GM18951 (cell line): ENCODE measurements around the gene RAD51B.
A peak's percentile ranks its signal among the peaks of the same experiment; 100 is the strongest.

Experiments
- POLR2A ChIP-seq: IDR thresholded peaks from 4 replicates; pipeline ENCODE4 v1.6.1; 2011; ENCODE audit warnings: mild to moderate bottlenecking; ENCODE audit not compliant: insufficient read length, insufficient read depth; ENCODE audit errors: extremely low read depth
- in situ Hi-C: fragments of 300-500 bp; cut with MboI; formaldehyde crosslinking; loops from one replicate; pipeline ENCODE4 v1.12.0; 2022; ENCODE audit warnings: low sequenced_read_pairs, mixed read lengths, inconsistent platforms; ENCODE audit not compliant: unreplicated experiment

Gene RAD51B

DNA sequence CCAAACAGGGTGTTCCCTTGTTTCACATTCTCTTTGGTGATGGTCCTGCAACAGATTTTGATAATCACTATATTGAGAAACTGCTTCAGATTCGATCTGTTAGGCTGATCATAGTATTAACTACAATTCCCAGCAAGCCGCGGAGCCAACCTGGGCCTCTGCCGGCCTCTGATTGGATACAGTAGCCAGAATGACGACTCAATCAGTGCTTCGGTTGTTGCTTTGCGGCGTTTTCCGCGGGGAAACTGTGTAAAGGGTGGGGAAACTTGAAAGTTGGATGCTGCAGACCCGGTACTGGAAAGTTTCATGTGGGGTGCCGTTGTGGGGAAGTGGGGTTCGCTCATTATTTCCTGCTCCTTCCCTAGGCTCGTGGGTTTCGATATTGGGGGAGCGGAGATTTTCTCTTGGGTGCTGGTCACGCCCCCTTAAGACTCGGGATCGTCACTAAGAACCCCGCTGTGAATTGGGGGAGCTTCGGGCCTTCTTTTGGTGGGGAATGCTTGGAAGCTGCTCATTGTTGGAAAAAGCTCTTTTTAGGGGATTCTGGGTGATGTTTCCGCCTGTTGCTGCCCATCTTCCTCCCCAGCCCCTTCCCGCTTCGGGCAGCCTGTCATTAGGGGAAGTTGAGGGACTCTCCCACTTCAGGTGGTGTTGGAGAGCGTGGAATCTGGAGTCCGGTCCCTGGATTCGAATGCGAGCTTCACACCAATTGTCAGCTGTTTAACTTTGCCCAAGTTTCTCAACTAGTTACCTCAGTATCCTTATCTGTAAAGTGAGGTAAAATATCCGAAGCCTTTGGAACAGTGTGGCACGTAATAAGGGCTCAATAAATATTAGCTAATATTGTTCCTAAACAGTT lies at the start of gene RAD51B:
Gene RAD51B, plus strand, starts transcription at position 217 of the 859 bp plus-strand sequence.
- in situ Hi-C loops: no loop called here
- peak; percentile 56 for TF ChIP-seq POLR2A

DNA sequence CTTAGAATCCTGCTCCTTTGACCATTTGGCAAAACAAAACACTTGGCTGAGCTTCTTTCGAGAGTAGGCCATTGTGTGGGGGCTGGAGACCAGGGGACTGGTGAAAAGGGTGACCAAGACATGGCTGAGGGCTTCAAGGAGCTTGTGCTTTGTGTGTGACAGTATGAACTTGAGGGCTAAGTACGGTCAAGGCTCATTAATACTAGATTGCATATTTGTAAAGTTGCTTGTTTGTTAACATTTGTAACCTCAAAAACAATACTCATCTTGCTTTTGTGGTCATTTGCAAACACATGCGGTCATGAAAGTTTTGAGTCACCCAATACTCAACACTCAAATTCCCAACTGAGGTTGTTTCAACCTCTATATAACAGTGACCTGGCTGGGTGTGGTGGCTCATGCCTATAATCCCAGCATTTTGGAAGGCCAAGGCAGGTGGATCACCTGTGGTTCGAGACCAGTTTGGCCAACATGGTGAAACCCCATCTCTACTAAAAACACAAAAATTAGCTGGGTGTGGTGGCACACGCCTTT lies 45.7 kb upstream of the RAD51B start:
- in situ Hi-C loops: no loop called here

DNA sequence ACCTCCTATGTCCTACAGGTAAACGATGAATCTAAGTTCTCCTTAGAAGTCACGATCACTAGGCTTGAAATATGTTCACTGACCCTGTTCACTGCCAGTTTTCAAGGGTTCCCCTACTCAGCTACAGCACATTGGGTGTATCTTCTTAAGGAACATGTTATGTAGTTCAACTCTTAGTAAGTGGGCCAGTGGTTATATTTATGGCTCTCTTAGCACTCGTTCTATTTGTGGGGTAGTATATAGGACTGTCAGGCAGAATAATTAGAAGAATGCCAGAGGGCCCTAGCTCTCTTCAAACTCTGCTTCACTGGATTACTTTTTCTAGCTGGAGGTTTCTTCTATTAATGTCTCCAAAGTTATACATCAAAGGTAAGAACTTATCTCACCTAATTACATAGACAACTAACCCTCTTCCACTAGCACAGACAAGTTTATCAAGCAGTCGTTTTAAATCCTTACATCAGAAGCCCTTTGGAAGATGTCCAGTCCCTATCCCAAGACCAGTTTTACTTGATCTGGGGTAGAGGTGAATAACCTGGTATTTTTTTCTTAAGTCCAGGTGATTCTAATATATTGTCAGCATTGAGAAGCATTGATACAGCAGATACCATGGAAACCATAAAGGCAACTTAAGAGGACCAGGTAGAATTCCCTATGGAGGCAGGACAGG lies 42.8 kb upstream of the RAD51B start:
- in situ Hi-C loops: no loop called here
- no peak for TF ChIP-seq POLR2A

More for the DNA sequence above, 45.7 kb upstream of the RAD51B start:
- TF ChIP-seq POLR2A: no peak

DNA sequence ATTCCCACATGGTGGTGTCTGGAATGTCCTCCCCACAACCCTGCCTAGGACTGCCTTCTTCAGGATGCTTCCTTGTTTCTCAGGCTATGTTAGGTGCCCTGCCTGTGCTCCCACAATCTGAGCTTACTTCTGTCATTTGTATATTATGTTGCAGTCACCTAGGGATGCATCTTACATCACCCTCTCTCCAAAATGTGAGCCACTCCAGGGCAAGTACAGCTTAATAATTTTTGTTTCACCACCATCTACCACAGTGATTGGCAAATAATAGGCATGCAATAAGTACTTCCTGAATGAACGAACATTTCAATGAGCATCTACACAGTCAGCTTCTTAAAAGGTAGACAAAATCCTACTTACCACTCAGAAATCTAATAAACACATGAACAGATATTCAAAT lies 40.8 kb upstream of the RAD51B start:
- no peak for TF ChIP-seq POLR2A
- in situ Hi-C loops: no loop called here

DNA sequence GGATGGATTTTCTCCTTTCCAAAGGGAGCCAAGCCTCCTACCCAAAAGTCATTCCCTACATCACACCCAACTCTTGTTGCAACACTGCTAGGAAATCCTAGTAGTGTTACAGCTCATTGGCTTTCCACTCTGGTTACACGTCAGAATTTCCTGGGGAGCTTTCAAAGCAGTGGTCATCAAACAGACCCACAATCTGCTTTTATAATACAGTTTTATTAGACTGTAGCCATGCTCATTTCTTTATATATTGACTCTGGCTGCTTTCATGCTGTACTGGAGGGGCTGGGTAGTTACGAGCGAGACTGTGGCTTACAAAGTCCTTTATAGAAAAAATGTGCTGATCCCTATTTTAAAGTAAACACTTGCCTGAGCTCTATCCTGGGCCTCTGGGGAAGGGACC lies 37.5 kb upstream of the RAD51B start:
- in situ Hi-C loops: no loop called here
- no peak for TF ChIP-seq POLR2A

DNA sequence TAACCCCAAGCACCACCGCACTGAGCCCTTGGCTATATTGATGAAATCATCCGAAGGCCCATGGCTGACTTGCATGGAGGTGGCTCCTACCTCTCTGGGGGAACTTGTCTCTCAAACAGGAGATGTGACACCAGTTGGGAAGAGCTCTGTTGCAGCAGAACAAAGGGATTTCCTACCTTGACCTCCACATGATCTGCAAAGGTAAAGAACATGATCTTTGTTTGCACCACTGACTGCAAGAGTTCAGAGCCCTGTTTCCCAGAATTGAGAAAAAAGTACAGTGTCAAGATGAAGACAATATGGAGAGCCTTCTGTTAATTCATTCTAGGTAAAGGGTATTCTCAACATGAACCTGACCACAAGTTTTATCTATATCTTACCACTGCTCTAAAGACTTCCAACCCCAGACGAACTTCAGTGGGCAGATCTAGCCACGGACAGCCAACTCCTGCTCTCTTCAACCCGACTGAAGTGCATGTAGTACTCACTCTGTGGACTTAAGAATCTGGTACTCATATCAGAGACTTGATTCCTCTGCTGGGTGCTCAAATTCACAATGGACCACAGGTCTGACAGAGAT lies 35.2 kb upstream of the RAD51B start:
- TF ChIP-seq POLR2A: no peak

DNA sequence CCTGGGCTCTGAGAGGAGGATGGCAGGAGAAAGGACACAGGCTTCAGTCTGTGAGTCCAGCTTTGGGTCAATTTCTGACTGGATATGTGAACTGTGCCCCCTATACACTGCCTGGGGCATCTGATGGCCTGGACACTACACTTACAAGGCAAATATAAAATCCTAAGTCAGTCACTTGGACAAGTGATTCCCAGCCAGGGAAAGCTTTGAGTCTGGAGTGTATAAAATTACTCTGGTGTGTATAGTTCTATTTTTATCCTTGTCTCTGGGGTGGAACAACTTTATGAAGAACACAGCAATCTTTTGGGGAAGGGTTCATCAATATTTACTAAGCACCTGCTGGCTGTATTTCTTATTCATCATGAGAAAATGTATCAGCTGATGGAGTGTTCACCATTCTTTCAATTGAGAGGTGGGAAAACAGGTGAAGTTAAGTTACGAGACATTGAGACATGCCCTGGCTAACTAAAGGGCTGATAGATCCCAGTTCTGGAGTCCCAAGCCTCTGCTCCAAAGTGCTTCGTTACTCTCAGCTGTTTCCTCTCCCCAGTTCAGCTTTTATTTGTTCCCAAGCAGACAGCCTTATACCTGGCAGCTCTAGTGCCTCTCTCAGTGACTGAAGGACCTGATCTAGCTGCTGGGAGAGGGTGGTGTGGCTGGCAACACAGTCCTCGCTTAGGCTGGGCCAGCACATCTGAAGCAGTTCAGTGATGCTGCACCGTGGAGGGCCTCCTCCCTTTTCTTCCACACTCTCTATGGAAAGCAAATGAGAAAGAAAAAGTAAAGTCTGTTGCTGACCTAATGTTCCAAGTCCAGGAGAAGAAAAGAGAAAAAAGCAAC lies 34.1 kb upstream of the RAD51B start:
- in situ Hi-C loops: no loop called here
- no peak for TF ChIP-seq POLR2A

More for the DNA sequence above, 35.2 kb upstream of the RAD51B start:
- in situ Hi-C loops: no loop called here

DNA sequence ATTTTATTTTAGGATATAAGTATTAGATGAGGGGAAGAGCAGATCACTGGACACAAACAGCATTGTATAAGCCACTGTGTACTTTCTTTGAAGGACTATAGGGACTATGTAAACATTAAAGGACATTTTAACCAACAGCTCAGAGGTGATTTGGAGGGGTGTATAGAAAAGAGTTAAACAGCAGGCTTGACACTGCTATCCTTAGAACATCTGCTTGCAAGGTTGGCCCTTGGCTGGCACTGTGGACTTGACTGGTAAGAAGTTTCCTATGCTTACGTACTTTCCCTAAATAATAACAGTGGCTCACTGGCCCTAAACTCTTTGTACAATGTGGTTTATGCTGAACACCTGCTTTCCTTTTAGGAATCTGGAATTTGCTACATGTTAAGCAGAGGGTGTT lies 31.9 kb upstream of the RAD51B start:
- in situ Hi-C loops: no loop called here
- TF ChIP-seq POLR2A: no peak

DNA sequence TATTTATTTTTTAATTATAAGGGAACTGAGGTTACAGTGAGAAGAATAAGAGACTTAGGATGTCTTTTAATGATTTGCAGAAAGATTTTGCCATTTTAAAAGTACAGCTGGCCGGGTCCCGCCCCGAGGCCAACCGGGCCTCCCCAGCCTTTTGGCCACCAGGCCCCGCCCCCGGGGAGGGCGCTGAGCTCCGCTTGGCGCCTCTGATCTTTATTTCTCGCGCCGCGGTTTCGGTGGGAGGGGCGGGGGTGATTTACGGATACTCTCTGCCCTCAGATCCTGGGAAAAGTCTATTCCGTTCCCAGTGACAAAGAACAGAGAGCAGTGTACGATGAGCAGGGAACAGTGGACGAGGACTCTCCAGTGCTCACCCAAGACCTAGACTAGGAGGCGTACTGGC lies 20.8 kb upstream of the RAD51B start:
- in situ Hi-C loops: no loop called here

DNA sequence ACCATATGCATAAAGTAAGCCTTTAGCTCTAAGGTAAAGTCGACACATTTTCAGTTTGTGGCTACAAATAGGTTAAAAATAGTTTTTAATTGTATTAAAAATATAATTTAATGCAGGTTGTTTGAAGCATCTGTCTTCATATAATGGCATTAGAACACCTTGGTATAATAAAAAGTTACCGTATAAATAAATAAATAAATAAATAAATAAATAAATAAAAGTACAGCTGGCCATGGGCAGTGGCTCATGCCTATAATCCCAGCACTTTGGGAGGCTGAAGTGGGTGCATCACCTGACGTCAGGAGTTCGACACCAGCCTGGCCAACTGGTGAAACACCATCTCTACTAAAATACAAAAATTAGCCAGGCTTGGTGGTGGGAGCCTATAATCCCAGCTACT lies 18.8 kb upstream of the RAD51B start:
- in situ Hi-C loops: no loop called here
- no peak for TF ChIP-seq POLR2A

More for the DNA sequence above, 20.8 kb upstream of the RAD51B start:
- TF ChIP-seq POLR2A: no peak

DNA sequence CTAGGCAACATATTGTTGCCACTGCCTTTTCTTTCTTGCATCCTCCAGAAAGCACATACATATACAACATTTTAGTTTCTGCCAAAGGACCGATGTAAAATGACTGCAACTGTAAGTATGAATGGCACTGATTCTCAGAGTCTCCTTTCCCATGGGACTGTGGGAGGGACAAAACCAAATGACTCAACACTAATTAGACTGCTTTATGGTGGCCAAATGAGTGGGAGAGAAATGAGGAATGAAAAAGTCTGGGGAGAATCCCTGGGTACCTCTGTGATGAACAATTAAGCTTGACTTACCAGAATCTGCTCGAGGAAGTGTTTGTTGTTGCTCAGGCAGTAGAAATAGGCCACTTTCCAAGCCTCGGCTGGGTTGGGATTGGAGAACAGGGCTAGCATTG lies 13.3 kb upstream of the RAD51B start:
- in situ Hi-C loops: no loop called here
- TF ChIP-seq POLR2A: no peak

DNA sequence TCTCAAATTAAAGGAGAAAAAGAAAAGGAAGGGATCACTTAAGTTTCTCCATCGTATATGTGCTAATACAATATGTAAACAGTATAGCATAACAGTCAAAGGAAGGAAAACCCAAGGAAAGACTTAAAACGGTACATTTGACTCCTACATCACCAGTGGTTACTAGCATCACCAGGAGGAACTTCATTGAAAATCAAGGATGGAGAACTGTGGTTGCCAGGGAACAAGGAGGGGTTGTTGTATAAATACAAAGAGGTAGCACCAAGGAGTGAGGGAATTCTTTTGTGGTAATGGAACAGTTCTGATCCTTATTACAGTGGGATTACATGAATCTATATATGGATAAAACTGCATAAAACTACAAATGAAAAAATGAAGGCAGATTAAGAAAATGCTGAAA lies 4.8 kb upstream of the RAD51B start:
- in situ Hi-C loops: no loop called here
- no peak for TF ChIP-seq POLR2A
